A673 (cell line): Measurements from ENCODE around the gene LRRC4C. TPM values are rescaled to one million over a fixed set of nuclear protein-coding genes. Genes with fewer than 3 reads are reported as not detected.

Source experiments
- BruUV-seq: library from RNA; stranded (reverse); fragments of 400-500 nt; replicated peaks from 2 replicates; lab custom pipeline; 2021; lab: Mats Ljungman, UMichigan
- CTCF ChIA-PET: fragments of 300-600 bp; sonication (Branson Sonifier 250); formaldehyde crosslinking; loops from one replicate; lab custom pipeline; 2022; ENCODE audit warnings: antibody characterized with exemption; lab: Charles Lee
- POLR2A ChIA-PET: fragments of 300-600 bp; sonication (Branson Sonifier 250); formaldehyde crosslinking; loops from one replicate; lab custom pipeline; 2022; ENCODE audit warnings: antibody characterized with exemption; ENCODE audit not compliant: low non-redundant PET; lab: Charles Lee
- DNase-seq: peaks from one replicate; pipeline ENCODE4 v3.0.0-alpha.2; 2015; ENCODE audit warnings: low spot score
- H3K27ac ChIP-seq: fragments of 200-600 bp; sonication (generic); 2 replicates; pipeline ENCODE4 v1.5.1; 2016; ENCODE audit warnings: mixed run types, low read depth, mild to moderate bottlenecking, mixed read lengths, antibody characterized with exemption, low read length; ENCODE audit not compliant: poor library complexity, severe bottlenecking
- H3K27me3 ChIP-seq: fragments of 200-600 bp; sonication (generic); replicated peaks from 2 replicates; pipeline ENCODE4 v1.6.1; 2017; ENCODE audit warnings: mixed run types, low read depth, mild to moderate bottlenecking, mixed read lengths, antibody characterized with exemption, low read length; ENCODE audit not compliant: insufficient read depth, poor library complexity
- H3K36me3 ChIP-seq: fragments of 200-600 bp; sonication (generic); 2 replicates; pipeline ENCODE4 v1.6.1; 2016; ENCODE audit warnings: mixed run types, mild to moderate bottlenecking, mixed read lengths, antibody characterized with exemption, low read length; ENCODE audit not compliant: insufficient read depth, poor library complexity, severe bottlenecking
- H3K4me1 ChIP-seq: fragments of 200-600 bp; sonication (generic); 2 replicates; pipeline ENCODE4 v1.6.1; 2017; ENCODE audit warnings: mixed run types, mild to moderate bottlenecking, mixed read lengths, antibody characterized with exemption, low read length; ENCODE audit not compliant: insufficient read depth, poor library complexity, severe bottlenecking
- H3K4me3 ChIP-seq: fragments of 200-600 bp; sonication (generic); 2 replicates; pipeline ENCODE4 v1.5.1; 2016; ENCODE audit warnings: low read depth, mixed run types, mild to moderate bottlenecking, mixed read lengths, low read length; ENCODE audit not compliant: poor library complexity, severe bottlenecking
- H3K9me3 ChIP-seq: fragments of 200-600 bp; sonication (generic); 2 replicates; pipeline ENCODE4 v1.6.1; 2016; ENCODE audit warnings: mixed run types, low read depth, mild to moderate bottlenecking, mixed read lengths, antibody characterized with exemption, low read length; ENCODE audit not compliant: poor library complexity, severe bottlenecking
- EZH2 ChIP-seq: fragments of 200-600 bp; sonication (generic); IDR thresholded peaks from 2 replicates; pipeline ENCODE4 v1.6.1; 2017; ENCODE audit warnings: borderline replicate concordance, low read depth, mild to moderate bottlenecking, mixed read lengths, antibody characterized with exemption, low read length; ENCODE audit not compliant: poor library complexity, severe bottlenecking
- intact Hi-C: fragments of 100-400 bp; cut with micrococcal nuclease; formaldehyde crosslinking; loops from one replicate; pipeline ENCODE4 v1.10.0; 2022; ENCODE audit not compliant: unreplicated experiment
- total RNA-seq: library from RNA; stranded (reverse); gene quantifications from 2 replicates; pipeline ENCODE4 v1.2.3, GENCODE V29; 2021
- TF ChIP-seq, protein P1 (sequence below): fragments of 300-800, 200-600 bp; sonication (generic); conservative IDR thresholded peaks from 2 replicates; pipeline ENCODE4 v1.5.1; 2017; ENCODE audit warnings: low read depth, mild to moderate bottlenecking, antibody characterized with exemption, low read length, moderate library complexity, mixed read lengths

LRRC4C gene
- total RNA-seq, 1 experiment from 2014 or later = 38.3 TPM

DNA sequence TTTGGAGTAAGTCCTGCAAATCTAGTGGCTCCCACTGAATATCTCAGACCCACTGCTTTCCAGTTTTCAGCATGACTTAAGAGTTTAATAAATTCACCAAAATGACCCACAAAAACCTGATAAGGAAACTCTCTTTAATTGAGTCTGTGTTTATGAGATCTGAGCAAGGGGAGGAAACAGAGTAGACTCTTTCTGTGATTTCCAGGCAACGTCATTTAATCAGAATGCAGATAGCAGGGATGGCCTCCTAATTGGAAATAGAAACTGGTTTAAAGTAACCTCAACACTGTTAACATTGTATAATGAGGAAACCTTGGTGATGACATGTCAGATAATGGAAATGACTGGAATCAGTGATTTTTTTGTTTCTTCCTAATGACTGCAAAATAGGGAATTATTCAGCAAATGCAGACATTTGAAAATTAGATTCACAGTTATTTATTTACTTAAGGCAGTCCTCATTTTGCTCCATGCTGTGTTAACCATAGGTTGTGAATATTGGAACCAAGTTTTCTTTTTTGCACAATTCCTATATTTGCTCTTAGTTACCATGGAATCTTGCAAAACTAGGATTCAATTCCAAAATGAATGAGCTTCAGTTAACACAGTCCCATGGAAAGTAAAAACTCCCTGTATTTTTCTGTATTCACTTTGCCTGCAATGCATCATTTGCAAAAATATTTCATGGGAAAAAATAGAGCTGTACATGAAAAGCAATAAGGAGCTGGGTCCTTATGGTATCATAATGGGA is 1324.5 kb downstream of the LRRC4C start:
- no peaks in the 10 kb centered on the region for H3K9me3 ChIP-seq
- no peaks in the 10 kb centered on the region for H3K36me3 ChIP-seq
- DNase-seq = no peak
- POLR2A ChIA-PET = no interaction called here
- H3K4me3 ChIP-seq = no peak overlapping the region
- no TSS peak for BruUV-seq
- TF ChIP-seq EZH2 = no peak
- TF ChIP-seq, protein P1, sequence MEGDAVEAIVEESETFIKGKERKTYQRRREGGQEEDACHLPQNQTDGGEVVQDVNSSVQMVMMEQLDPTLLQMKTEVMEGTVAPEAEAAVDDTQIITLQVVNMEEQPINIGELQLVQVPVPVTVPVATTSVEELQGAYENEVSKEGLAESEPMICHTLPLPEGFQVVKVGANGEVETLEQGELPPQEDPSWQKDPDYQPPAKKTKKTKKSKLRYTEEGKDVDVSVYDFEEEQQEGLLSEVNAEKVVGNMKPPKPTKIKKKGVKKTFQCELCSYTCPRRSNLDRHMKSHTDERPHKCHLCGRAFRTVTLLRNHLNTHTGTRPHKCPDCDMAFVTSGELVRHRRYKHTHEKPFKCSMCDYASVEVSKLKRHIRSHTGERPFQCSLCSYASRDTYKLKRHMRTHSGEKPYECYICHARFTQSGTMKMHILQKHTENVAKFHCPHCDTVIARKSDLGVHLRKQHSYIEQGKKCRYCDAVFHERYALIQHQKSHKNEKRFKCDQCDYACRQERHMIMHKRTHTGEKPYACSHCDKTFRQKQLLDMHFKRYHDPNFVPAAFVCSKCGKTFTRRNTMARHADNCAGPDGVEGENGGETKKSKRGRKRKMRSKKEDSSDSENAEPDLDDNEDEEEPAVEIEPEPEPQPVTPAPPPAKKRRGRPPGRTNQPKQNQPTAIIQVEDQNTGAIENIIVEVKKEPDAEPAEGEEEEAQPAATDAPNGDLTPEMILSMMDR = no peak
- CTCF ChIA-PET = interaction anchor here (0.5 kb wide), 1 partner anchor 117 kb away, joined by 5 read pairs; no protein-coding TSS in a partner anchor
- H3K27ac ChIP-seq = no peak overlapping the region
- H3K27me3 ChIP-seq = no peaks in the 10 kb centered on the region
- intact Hi-C loops = loop anchor here (5.0 to 10.0 kb wide), 2 partner anchors 1000 to 1297 kb away; no protein-coding TSS in a partner anchor
- H3K4me1 ChIP-seq = peaks cover 44% of the 10 kb centered on the region

DNA sequence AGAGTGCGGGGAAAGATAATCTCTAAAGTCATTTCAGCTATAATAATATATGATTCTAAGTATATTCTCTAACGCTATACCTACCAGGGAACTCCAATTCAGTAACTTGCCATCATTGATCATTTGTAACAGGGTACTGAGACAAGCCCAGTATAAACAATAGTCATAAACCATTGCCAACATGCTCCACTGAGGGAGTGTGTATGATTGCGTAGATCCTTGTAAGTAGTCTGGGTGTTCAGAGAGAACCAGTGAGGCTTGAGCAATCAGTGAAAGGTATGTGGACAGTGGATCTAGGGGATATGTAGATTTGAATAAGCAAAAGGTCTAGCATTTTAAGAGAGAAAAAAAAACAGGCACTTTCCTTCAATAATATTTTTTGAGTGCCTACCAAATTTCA is 1326.0 kb downstream of the LRRC4C start:
- no peaks in the 10 kb centered on the region for H3K36me3 ChIP-seq
- no peaks in the 10 kb centered on the region for H3K27me3 ChIP-seq
- H3K4me1 ChIP-seq = peaks cover 48% of the 10 kb centered on the region
- TF ChIP-seq, protein P1 = no peak
- TF ChIP-seq EZH2 = no peak
- POLR2A ChIA-PET = no interaction called here
- BruUV-seq = no TSS peak
- H3K27ac ChIP-seq = no peak overlapping the region
- H3K9me3 ChIP-seq = no peaks in the 10 kb centered on the region
- no peak overlapping the region for H3K4me3 ChIP-seq
- CTCF ChIA-PET = no interaction called here
- DNase-seq = no peak
- intact Hi-C loops = loop anchor here (5.0 to 10.0 kb wide), 2 partner anchors 999 to 1299 kb away; no protein-coding TSS in a partner anchor

DNA sequence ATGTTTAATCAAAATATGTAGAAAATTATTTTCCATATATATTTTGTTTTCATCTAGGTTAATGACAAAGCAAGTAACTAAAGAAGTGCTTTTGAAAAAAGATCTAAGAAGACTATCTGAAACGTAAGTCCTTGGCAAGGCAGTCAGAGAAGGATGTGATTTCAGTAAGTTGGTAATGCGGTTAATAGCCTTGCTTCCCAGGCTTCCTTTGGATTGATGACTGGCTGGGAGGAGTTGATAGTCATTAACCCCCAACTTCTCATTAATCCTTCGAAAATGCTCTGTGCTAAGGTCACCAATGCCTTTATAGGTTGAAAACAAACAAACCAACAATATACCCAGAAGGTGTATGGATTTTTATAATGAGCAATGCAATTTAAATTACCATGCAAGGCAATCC is 1326.5 kb downstream of the LRRC4C start:
- CTCF ChIA-PET = interaction anchor here (1.6 kb wide), 1 partner anchor 161 kb away, joined by 3 read pairs; no protein-coding TSS in a partner anchor
- no peak overlapping the region for H3K27ac ChIP-seq
- H3K36me3 ChIP-seq = no peaks in the 10 kb centered on the region
- peaks cover 54% of the 10 kb centered on the region for H3K4me1 ChIP-seq
- DNase-seq = peak; percentile 50
- POLR2A ChIA-PET = no interaction called here
- BruUV-seq = no TSS peak
- no peak for TF ChIP-seq EZH2
- intact Hi-C loops = loop anchor here (5.0 to 10.0 kb wide), 2 partner anchors 998 to 1299 kb away; no protein-coding TSS in a partner anchor
- H3K9me3 ChIP-seq = no peaks in the 10 kb centered on the region
- no peaks in the 10 kb centered on the region for H3K27me3 ChIP-seq
- no peak overlapping the region for H3K4me3 ChIP-seq
